Measurements from ENCODE around the gene KCNQ1. TPM values are rescaled to one million over a fixed set of nuclear protein-coding genes. Genes with fewer than 3 reads are reported as not detected.
A peak's percentile ranks its signal among the peaks of the same experiment; 100 is the strongest.

Gene KCNQ1
- total RNA-seq, 1 experiment from 2014 or later = 1.0 TPM

DNA sequence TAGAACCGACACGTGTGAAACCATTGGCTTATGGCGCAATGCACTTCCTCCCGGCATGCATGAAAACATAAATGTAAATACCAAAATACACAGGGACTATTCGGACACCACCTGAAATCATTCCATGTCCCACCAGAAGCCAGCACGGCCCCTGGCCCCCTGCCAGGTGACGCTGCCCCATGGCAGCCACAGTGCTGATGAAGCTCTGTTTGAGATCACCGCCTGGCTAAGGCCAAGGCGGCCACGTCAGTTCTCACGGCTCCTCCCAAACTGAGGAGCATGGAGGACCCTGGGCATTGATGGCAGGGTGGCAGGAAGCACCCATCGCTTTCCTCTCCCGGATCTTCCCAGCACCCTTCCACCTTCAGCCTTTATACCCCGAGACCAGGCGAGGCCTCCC, 351.3 kb downstream of the KCNQ1 start:
- Histone ChIP-seq H3K4me1 (no peaks in the 10 kb centered on the region), H3K9me3 (peaks cover 4% of the 10 kb centered on the region; the same call in 1 of the 2 replicates), H3K4me3 (ENCODE audit: low read depth, low read length) (no peak overlapping the region), H3K36me3 (ENCODE audit: control insufficient read depth, insufficient read depth, low read length) (no peaks in the 10 kb centered on the region), H3K27me3 (replicated peaks; ENCODE audit: control insufficient read depth, insufficient read depth, low read length) (no peaks in the 10 kb centered on the region; the same call in 1 of the 2 replicates)
- TF ChIP-seq, protein P1, sequence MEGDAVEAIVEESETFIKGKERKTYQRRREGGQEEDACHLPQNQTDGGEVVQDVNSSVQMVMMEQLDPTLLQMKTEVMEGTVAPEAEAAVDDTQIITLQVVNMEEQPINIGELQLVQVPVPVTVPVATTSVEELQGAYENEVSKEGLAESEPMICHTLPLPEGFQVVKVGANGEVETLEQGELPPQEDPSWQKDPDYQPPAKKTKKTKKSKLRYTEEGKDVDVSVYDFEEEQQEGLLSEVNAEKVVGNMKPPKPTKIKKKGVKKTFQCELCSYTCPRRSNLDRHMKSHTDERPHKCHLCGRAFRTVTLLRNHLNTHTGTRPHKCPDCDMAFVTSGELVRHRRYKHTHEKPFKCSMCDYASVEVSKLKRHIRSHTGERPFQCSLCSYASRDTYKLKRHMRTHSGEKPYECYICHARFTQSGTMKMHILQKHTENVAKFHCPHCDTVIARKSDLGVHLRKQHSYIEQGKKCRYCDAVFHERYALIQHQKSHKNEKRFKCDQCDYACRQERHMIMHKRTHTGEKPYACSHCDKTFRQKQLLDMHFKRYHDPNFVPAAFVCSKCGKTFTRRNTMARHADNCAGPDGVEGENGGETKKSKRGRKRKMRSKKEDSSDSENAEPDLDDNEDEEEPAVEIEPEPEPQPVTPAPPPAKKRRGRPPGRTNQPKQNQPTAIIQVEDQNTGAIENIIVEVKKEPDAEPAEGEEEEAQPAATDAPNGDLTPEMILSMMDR (IDR thresholded peaks at IDR 0.05; ENCODE audit: insufficient read depth in 1 of 2, low read depth in 1 of 2, low read length in 1 of 2, severe bottlenecking in 1 of 2, unreplicated experiment in 1 of 2) = no peak
- ChIA-PET CTCF (no interaction called here), POLR2A (no interaction called here)
- H3K9me3 Mint-ChIP-seq (ENCODE audit: unreplicated experiment) = peaks cover 16% of the 10 kb centered on the region
- no TSS peak for BruUV-seq (replicated peaks)
- H3K27ac Mint-ChIP-seq (ENCODE audit: unreplicated experiment) = no peak overlapping the region
- H3K36me3 Mint-ChIP-seq (ENCODE audit: insufficient read depth, unreplicated experiment) = no peaks in the 10 kb centered on the region
- intact Hi-C loops (cut with micrococcal nuclease; ENCODE audit: unreplicated experiment) = no loop called here
- no peak overlapping the region for H3K4me3 Mint-ChIP-seq (ENCODE audit: unreplicated experiment)
- H3K4me1 Mint-ChIP-seq (ENCODE audit: low read depth, unreplicated experiment) = no peaks in the 10 kb centered on the region
- DNase-seq = no peak
- H3K27me3 Mint-ChIP-seq (ENCODE audit: insufficient read depth, unreplicated experiment) = no peaks in the 10 kb centered on the region

DNA sequence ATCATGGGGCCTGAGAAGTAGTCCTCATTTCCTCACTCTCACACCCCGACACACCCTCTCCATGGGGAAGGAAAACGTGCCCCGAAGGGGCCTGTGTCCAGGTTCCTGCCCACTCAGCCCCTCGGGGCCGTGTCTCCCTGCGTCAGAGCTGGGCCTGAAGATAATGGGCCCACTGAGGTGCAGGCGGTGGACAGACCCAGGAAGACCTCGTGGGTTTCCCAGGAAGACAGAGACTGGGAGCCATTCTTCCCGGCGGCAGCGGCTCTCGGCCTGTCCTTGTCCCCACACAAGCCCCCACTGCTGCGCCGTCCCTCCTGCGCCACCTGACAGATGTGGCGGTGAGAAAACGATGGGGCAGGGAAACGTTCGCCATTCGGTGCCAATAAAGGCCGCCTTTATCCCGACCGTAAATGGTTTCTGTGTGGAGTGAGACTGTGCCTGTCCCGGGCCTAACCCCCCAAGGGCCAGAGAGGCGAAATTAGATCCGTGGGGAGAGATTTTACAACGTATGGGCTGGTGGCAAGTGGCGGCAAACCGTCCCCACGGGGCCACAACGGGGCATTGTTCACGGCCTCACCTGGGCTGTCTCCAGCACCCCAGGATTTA, 351.8 kb downstream of the KCNQ1 start:
- peak in 1 of 2 experiments; percentile 23 for DNase-seq
- BruUV-seq (replicated peaks) = no TSS peak
- no peaks in the 10 kb centered on the region for H3K4me1 Mint-ChIP-seq (ENCODE audit: low read depth, unreplicated experiment)
- no peaks in the 10 kb centered on the region for H3K27me3 Mint-ChIP-seq (ENCODE audit: insufficient read depth, unreplicated experiment)
- Histone ChIP-seq H3K4me1 (no peaks in the 10 kb centered on the region), H3K27me3 (replicated peaks; ENCODE audit: control insufficient read depth, insufficient read depth, low read length) (no peaks in the 10 kb centered on the region; the same call in 1 of the 2 replicates), H3K4me3 (ENCODE audit: low read depth, low read length) (no peak overlapping the region), H3K9me3 (peaks cover 4% of the 10 kb centered on the region; the same call in 1 of the 2 replicates), H3K36me3 (ENCODE audit: control insufficient read depth, insufficient read depth, low read length) (no peaks in the 10 kb centered on the region)
- intact Hi-C loops (cut with micrococcal nuclease; ENCODE audit: unreplicated experiment) = no loop called here
- no peaks in the 10 kb centered on the region for H3K36me3 Mint-ChIP-seq (ENCODE audit: insufficient read depth, unreplicated experiment)
- CTCF ChIA-PET = no interaction called here
- no peak overlapping the region for H3K27ac Mint-ChIP-seq (ENCODE audit: unreplicated experiment)
- POLR2A ChIA-PET = no interaction called here
- H3K9me3 Mint-ChIP-seq (ENCODE audit: unreplicated experiment) = peaks cover 16% of the 10 kb centered on the region
- TF ChIP-seq, protein P1 (IDR thresholded peaks at IDR 0.05; ENCODE audit: insufficient read depth in 1 of 2, low read depth in 1 of 2, low read length in 1 of 2, severe bottlenecking in 1 of 2, unreplicated experiment in 1 of 2) = no peak
- H3K4me3 Mint-ChIP-seq (ENCODE audit: unreplicated experiment) = no peak overlapping the region

DNA sequence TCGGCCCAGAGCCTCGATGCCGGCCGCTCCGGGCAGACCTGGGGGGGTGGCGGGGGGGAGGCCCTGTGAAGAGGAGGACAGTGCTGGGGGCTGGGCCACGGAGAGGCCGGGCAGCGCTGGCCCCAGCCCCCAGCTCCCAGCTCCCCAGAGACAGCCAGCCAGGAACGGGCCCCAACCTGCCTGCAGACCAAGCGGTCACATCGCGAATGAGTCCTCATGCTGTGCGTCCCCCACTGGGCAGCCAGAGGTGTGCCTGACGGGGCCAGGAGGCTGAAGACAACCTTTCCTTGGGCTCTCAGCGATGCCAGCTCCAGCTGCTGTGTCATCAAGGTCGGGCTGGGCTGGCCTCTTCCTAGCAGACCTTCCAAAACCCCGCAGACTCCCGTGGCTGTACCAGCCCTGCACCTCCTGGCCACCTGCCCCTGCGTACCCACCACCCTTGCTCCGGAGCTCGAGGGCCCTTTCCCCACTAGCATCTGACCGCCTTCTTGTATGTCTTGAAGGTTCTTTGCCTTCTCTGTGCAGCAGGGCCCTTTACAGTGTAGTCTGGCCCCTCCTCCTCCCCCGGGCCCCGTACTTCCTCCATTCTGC, 352.4 kb downstream of the KCNQ1 start:
- intact Hi-C loops (cut with micrococcal nuclease; ENCODE audit: unreplicated experiment) = no loop called here
- Histone ChIP-seq H3K9me3 (peaks cover 4% of the 10 kb centered on the region; the same call in 1 of the 2 replicates), H3K4me3 (ENCODE audit: low read depth, low read length) (no peak overlapping the region), H3K27me3 (replicated peaks; ENCODE audit: control insufficient read depth, insufficient read depth, low read length) (no peaks in the 10 kb centered on the region; the same call in 1 of the 2 replicates), H3K4me1 (no peaks in the 10 kb centered on the region), H3K36me3 (ENCODE audit: control insufficient read depth, insufficient read depth, low read length) (no peaks in the 10 kb centered on the region)
- Mint-ChIP-seq H3K36me3 (ENCODE audit: insufficient read depth, unreplicated experiment) (no peaks in the 10 kb centered on the region), H3K27me3 (ENCODE audit: insufficient read depth, unreplicated experiment) (no peaks in the 10 kb centered on the region), H3K27ac (ENCODE audit: unreplicated experiment) (no peak overlapping the region), H3K4me1 (ENCODE audit: low read depth, unreplicated experiment) (no peaks in the 10 kb centered on the region), H3K4me3 (ENCODE audit: unreplicated experiment) (no peak overlapping the region), H3K9me3 (ENCODE audit: unreplicated experiment) (peaks cover 16% of the 10 kb centered on the region)
- TF ChIP-seq, protein P1 (IDR thresholded peaks at IDR 0.05; ENCODE audit: insufficient read depth in 1 of 2, low read depth in 1 of 2, low read length in 1 of 2, severe bottlenecking in 1 of 2, unreplicated experiment in 1 of 2) = no peak
- POLR2A ChIA-PET = no interaction called here
- CTCF ChIA-PET = no interaction called here
- BruUV-seq (replicated peaks) = no TSS peak
- peak in 1 of 2 experiments; percentile 29 for DNase-seq

Data from Caco-2 (cell line).